HG03064 (cell line): ENCODE data around the gene C3.
"Not testable (repeated sequence)": the region's sequence is repeated elsewhere in the genome, so short reads cannot be mapped to it uniquely, and the experiment has no call there.

Experiments
- ATAC-seq: cut with Tn5 transposase; IDR thresholded peaks from one replicate; pipeline ENCODE4 v1.9.1; 2021; ENCODE audit warnings: low read depth; ENCODE audit not compliant: unreplicated experiment

C3 gene

GRCh38 chr19:6720369-6721137, at the start of gene C3:
TSS of gene C3 (minus strand) at chr19:6720650. CDS start at chr19:6720589, 61 bp downstream.
- ATAC-seq = no peak

DNA sequence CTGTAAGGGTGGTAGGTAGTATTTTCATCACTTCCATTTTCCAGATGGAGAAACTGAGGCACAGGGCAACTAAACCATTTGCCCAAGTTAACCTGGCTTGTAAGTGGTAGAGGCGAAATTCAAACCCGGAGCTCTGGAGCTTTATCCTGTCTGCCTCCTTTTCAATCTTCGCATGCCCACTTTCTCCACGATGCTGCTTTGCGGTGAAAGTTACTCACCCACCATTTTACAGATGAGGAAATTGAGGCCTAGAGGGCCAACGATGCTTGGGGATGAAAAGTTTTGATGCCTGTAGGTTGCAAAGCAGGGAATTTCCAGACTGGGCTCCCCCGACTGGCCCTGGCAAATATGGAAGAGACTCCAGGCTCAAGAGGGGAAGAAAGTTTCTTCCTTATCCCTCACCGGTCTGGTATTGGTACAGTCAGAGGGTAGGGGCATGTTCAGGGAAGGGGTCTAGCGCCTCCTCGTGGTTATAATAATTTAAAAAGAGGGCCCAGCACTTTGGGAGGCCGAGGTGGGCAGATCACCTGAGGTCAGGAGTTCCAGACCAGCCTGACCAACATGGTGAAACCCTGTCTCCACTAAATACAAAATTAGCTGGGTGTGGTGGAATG, 48.7 kb upstream of the C3 start:
- ATAC-seq = no peak

DNA sequence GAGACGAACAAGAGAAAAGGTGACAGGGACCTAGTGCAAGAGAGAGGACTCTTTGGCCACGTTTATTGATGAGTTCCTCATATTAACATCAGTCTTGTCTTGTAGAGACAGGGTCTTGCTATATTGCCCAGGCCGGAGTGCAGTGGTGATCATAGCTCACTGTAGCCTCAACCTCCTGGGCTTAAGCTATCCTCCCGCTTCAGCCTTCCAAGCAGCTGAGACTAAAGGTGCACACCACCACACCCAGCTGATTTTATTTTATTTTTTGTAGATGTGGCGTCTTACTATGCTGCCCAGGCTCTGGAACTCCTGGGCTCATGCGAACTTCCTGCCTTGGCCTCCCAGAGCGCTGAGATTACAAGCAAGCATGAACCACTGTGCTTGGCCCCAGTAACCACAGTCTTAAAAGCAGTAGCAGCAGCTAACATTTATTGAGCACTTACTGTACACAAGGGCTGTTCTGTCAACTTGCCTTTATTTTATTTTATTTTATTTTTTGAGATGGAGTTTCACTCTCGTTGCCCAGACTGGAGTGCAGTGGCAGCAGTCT, 47.9 kb upstream of the C3 start:
- ATAC-seq = no peak

DNA sequence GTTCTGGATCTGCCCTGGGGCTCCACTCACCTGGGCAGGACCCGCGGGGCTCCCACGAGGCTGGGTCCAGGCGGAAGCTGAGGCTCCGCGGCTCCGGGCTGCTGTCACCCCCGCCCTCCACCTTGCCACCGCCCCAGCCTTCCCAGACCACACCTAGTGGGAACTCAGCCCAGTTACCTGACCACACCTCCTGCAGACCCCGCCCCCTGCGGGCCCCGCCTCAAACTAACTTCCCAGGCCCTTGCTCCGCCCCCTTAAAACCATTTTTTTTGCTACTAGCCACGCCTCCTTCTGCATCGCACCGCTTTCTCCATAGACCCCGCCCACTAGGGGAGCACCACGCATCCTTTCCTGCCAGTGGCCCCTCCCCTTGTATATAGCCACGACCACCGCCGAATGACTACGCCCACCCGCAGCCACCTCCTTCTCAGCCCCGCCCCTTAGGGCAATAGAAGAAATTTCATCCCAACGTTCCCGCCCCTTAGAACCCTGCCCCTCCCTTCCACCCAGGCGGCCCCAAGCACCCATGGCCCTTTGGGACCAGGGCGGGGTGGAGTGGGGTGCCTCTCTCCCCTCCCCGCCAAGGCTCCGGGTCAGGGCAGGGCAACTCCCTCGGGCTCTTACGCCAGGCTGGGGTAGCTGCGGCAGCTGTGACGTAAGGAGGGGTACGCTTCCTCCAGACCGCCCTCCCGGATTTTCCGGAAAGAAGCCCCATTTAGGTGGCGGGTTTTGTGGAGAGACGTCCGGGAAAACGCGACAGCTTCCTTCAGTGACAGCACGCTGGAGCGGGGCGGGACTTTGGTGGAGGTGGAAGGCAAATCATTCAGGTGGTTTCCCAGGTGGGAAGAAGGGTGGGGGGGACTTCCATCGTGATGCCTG, 47.1 kb upstream of the C3 start, which contains the start of gene SH2D3A:
SH2D3A (minus strand) TSS at position 79 of the 879 bp plus-strand sequence. CDS start 3,687 bp downstream, outside the sequence.
- peak; percentile 62 for ATAC-seq

DNA sequence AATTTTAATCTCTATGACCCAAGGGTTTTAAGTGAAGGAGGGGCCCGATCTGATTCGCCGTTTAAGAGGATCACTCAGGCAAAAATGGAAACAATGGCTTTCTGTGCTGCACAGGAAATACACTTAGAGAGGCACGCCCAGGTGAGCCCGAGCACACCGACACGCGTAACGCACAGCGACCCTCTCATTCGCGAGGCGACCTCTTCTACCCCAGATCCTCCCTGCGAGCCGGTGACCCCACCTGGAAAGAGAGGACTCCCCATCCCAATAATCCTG, 46.6 kb upstream of the C3 start:
- ATAC-seq = peak; percentile 29

- no peak for ATAC-seq
Observed at GRCh38 chr19:6766357-6767080, 46.1 kb upstream of the C3 start.

- ATAC-seq = no peak
Observed at GRCh38 chr19:6765738-6766356, 45.4 kb upstream of the C3 start.

GRCh38 chr19:6762253-6762797, 41.9 kb upstream of the C3 start:
- not testable (repeated sequence) for ATAC-seq

GRCh38 chr19:6761053-6761676, 40.7 kb upstream of the C3 start:
- ATAC-seq = no peak

- ATAC-seq = no peak
Observed at GRCh38 chr19:6760606-6761005, 40.2 kb upstream of the C3 start.

DNA sequence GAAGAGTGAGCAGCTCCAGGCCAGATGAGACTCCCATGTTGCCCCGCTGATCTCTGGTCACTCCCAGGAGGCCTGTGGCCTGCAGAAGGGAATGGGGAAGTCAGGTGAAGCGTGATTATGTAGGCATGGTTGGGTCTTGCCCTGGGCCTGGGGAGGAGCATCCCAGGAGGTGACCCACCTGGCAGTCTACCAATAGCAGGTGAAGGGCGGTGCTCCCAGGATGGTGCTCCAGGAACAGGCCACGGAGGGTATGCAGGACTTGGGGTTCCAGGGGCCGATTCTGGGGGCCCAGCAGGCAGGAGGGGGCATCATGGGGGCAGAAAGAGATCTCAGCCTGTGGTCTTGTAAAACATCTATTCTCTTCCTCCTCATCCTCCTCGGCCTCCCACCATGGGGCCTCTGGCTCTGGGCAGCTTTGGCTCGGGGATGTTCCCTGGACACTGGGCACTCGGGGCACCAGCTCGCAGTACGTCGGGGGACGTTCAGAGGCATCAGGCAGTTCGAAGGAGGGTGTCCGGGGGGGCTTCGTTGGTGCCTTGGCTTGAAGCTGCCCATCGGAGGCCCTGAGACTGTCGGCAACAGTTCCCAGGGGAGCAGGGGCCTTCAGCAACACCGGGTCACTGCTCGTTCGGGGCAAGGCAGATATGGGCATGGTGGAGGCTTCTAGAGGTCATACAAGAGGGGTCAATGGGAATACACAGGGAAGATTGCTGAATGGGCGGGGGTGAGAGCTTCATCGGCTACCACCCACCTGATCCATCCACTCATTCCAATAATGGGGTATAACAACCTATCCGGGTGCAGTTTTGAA, 34.4 kb upstream of the C3 start:
- ATAC-seq = no peak

DNA sequence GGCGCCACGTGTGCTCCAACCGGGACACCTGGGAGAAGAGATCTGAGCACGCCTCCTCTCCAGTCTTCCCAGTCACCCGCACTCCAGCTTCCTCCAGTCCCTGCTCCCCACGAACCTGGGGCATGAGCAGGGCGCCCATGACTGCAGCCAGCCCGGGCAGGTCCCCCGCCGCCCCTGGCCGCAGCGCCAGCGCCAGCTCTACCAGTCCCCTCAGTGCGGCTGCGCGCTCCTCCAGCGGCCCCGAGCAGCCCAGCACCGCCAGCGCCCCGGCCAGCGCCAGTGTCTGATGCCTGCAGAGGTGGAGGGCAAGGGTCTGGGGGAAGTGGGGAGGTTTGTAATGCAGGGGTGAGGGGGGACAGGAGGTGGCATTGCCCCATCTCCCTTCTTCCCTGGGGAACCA, 33.7 kb upstream of the C3 start:
- ATAC-seq = no peak

GRCh38 chr19:6753178-6754031, 33.0 kb upstream of the C3 start:
- peak; percentile 67 for ATAC-seq

DNA sequence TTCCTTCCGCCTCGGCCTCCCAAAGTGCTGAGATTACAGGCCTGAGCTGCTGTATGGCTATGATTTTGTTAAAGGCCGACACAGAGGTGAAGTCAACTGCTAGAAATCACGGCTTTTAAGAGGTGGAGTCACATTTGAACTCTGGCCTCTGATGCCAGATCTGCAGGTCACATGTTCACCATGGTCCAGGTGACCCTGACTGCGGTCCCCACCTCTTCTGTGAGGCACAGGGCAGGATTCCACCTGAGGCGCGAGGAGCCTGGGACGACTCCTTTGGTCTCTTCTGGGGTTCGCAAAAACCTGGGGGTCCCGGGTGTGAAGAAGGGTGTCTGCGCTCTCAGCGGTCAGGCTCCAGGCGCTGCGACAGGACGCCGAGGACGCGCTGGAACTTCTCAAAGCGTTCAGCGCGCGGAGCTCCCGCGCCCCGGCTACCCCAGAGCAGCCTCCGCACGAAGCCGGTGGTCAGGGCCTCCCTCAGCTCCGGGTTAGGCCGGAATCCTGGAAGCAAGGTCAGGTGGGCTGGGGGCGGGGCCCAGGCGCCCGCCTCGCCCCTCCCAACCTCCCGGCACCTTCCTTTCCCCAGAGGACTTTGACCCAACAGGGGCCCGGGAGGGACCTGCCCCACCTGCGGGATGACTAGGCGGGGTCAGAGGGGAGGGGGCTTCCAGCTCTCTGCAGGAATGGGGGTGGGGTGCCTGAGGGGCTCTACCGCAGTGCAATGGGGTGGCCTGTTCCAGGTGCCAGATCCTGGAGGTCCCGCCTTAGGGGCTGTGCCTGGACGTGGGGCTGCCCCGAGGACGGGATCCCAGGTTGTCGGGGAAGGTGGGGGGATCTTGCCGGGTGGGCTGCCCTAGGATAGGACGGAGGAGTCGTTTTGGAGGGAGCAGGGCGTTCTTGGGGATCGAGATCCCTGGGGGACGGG, 32.1 kb upstream of the C3 start:
- ATAC-seq = no peak

DNA sequence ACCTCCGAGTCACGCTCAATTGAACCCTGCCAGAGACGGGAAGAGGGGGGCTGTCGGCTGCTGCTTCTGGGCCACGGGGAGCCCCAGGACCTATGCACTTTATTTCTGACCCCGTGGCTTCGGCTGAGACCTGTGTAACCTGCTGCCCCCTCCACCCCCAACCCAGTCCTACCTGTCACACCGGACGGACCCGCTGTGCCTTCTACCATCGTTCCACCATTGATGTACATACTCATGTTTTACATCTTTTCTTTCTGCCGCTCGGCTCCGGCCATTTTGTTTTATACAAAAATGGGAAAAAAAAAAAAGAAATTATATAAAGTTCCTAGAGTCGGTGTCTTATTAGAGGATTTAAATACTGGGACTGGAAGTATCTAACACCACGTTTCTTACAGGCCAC, 30.7 kb upstream of the C3 start:
- ATAC-seq = no peak

- no peak for ATAC-seq
Observed at GRCh38 chr19:6750062-6750461, 29.6 kb upstream of the C3 start.

GRCh38 chr19:6748543-6748942, 28.1 kb upstream of the C3 start:
- not testable (repeated sequence) for ATAC-seq
